AG10803 (cell line): ENCODE data around the gene MISP.
A peak's percentile ranks its signal among the peaks of the same experiment; 100 is the strongest.

Source experiments
- DNase-seq: peaks from one replicate; pipeline ENCODE4 v3.0.0; 2010; ENCODE audit warnings: low read depth
- H3K4me3 ChIP-seq: 2 replicates; pipeline ENCODE4 v1.5.1; 2011; ENCODE audit warnings: mild to moderate bottlenecking, low read length, control low read depth
- TF ChIP-seq, protein P1 (sequence below): conservative IDR thresholded peaks from 2 replicates; pipeline ENCODE4 v1.5.1; 2011; ENCODE audit warnings: mild to moderate bottlenecking, low read length, control low read depth, inconsistent platforms

MISP gene

DNA sequence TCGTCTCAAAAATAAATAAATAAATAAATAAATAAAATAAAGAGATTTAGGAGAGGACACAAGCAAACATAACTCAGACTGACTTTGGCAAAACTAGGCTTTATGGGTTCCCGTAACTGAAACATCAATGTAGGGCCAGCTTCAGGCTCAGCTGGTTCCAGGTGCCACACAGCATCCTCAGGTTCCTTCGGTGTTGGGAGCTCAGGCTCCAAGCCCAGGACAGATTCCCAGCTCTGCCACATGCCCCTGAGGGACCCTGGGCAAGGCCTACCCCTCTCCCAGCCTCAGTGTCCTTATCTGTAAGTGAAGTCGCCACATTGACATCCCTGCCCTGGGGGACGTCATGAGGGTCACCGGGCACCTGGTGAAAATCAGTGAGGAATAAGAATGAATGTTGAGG is 18.7 kb downstream of the MISP start:
- H3K4me3 ChIP-seq: no peak overlapping the region
- DNase-seq: no peak
- TF ChIP-seq, protein P1, sequence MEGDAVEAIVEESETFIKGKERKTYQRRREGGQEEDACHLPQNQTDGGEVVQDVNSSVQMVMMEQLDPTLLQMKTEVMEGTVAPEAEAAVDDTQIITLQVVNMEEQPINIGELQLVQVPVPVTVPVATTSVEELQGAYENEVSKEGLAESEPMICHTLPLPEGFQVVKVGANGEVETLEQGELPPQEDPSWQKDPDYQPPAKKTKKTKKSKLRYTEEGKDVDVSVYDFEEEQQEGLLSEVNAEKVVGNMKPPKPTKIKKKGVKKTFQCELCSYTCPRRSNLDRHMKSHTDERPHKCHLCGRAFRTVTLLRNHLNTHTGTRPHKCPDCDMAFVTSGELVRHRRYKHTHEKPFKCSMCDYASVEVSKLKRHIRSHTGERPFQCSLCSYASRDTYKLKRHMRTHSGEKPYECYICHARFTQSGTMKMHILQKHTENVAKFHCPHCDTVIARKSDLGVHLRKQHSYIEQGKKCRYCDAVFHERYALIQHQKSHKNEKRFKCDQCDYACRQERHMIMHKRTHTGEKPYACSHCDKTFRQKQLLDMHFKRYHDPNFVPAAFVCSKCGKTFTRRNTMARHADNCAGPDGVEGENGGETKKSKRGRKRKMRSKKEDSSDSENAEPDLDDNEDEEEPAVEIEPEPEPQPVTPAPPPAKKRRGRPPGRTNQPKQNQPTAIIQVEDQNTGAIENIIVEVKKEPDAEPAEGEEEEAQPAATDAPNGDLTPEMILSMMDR: no peak

DNA sequence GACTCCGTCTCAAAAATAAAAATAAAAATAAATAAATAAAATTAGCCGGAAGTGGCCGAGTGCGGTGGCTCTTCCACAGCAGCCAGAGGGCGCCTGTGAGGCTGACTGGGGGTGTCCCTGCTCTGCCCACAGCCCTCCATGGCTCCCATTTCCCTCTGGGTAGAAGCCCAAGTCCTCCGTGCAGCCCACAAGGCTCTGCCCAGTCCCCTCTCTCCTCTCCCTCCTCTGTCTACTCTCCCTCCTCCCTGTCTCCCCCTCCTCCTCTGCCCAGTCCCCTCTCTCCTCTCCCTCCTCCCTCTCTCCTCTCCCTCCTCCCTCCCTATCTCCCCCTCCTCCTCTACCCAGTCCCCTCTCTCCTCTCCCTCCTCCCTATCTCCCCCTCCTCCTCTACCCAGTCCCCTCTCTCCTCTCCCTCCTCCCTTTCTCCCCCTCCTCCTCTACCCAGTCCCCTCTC is 20.4 kb downstream of the MISP start:
- TF ChIP-seq, protein P1: peak; percentile 65
- H3K4me3 ChIP-seq: no peak overlapping the region
- DNase-seq: peak; percentile 60

DNA sequence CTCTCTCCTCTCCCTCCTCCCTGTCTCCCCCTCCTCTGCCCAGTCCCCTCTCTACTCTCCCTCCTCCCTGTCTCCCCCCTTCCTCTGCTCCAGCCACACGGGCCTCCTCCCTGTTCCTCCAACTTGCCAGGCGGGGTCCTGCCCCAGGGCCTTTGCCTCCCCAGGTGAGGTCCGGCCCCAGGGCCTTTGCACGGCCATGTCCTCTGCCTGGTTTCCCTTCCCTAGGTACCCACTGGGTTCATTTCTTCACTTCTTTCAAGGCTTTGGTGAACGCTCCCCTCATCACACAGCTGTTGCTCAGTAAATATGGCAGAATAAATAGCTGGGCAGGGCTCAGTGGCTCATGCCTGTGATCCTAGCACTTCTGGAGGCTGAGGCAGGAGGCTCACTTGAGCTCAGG is 21.2 kb downstream of the MISP start:
- DNase-seq: no peak
- no peak overlapping the region for H3K4me3 ChIP-seq
- TF ChIP-seq, protein P1: no peak

DNA sequence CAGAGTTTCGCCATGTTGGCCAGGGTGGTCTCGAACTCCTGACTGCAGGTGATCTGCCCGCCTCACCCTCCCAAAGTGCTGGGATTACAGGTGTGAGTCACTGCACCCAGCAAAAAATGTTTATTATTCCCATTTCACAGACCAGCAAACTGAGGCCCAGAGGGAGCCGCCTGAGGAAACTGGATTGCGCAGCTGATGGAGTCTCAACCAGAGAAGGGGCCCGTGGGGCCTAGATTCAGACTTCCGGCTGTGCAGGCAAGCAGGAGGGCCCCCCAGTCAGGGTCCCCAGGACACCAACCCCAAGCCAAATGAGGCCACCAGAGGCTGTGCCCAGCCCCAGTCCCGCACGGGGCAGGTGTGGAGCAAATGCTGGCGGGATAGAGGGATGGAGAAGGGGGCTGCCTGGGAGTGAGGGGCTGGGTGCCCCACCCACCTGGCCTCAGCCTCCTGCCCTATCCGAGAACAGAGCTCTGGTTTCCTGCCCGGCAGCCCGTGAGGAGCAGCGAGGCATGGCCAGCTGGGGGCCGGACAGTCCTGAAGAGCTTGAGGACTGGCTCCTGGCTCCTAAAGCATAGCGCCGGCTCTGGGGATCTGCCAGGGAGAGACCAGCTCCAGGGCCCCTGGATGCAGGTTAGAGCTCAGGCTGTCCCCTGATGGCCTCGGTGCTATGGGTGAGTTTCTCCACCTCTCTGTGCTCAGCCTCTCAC is 22.0 kb downstream of the MISP start:
- TF ChIP-seq, protein P1: no peak
- DNase-seq: no peak
- no peak overlapping the region for H3K4me3 ChIP-seq

DNA sequence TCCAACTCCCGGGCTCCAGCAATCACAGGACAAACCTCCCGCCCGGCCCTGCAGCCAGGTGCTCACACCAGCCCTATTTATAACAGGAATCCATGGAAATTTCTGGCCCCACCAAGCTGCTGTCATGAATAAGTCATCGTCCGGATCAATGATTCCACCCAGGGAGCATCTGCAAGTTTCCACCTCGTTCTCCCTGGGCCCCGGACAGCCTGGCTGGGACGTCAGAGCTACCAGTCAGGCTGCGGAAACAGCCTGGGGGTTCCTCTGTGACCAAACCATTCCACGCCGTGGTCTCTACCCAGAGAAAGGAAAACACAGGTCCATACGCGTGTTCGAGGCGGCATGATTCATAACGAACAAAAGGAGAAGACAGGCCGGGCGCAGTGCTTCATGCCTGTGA is 25.6 kb downstream of the MISP start:
- DNase-seq: no peak
- no peak overlapping the region for H3K4me3 ChIP-seq
- TF ChIP-seq, protein P1: no peak

DNA sequence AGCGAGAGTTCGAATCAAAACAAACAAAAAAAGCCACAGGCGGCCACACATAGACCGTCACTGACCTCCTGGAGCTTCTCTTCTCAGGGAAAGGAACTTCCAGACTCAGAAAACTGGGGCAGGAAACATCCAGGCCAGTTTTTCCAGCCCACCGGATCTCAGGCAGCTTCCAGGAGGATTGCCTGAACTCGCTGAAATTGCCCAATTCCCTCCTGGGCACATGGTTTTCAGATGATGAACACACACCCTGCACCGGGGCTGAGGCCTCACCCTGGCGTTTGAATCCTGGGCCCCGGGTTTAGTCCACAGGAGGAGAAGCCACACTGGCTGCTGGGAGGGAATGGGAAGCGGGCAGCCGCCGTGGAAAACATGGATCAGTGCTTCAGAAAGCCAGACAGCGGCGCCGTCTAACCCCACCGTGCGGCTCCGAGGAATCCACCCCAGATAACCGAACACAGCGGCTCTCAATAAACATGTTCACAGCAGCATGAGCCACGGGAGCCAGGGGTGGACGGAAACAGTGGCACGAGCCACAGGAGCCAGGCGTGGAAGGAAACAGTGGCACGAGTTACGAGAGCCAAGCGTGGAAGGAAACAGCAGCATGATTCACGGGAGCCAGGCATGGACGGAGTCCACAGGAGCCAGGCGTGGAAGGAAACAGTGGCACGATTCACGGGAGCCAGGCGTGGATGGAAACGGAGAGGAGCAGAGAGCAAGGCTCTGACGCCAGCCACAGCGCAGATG is 28.2 kb downstream of the MISP start:
- peak; percentile 96 for DNase-seq
- TF ChIP-seq, protein P1: no peak
- H3K4me3 ChIP-seq: no peak overlapping the region

DNA sequence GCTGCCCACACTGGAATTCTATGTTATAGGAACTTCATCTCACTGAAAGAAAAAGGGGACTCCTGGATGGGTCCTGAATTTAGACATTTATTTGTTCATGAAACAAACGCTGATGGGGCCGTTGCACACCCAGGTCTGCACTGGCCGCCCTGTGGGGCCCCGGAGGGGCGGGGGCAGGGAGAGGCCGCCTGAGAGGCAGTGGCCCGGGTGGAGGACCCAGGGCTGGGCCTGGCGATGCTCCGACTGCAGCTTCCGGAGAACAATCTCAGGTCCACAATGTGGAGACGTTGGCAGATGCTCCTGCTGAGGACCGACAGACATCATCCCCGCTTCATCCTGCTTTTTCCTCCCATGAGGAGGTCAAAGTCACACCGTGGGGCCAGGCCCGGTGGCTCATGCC is 30.0 kb downstream of the MISP start:
- H3K4me3 ChIP-seq: no peak overlapping the region
- TF ChIP-seq, protein P1: no peak
- DNase-seq: no peak
